HG02571 (cell line): ENCODE data around the gene AGGF1.
"Not testable (repeated sequence)": the region's sequence is repeated elsewhere in the genome, so short reads cannot be mapped to it uniquely, and the experiment has no call there.

Experiments used
- ATAC-seq: cut with Tn5 transposase; IDR thresholded peaks from one replicate; pipeline ENCODE4 v1.9.1; 2021; ENCODE audit warnings: mild to moderate bottlenecking, moderate library complexity; ENCODE audit not compliant: unreplicated experiment

Gene AGGF1

DNA sequence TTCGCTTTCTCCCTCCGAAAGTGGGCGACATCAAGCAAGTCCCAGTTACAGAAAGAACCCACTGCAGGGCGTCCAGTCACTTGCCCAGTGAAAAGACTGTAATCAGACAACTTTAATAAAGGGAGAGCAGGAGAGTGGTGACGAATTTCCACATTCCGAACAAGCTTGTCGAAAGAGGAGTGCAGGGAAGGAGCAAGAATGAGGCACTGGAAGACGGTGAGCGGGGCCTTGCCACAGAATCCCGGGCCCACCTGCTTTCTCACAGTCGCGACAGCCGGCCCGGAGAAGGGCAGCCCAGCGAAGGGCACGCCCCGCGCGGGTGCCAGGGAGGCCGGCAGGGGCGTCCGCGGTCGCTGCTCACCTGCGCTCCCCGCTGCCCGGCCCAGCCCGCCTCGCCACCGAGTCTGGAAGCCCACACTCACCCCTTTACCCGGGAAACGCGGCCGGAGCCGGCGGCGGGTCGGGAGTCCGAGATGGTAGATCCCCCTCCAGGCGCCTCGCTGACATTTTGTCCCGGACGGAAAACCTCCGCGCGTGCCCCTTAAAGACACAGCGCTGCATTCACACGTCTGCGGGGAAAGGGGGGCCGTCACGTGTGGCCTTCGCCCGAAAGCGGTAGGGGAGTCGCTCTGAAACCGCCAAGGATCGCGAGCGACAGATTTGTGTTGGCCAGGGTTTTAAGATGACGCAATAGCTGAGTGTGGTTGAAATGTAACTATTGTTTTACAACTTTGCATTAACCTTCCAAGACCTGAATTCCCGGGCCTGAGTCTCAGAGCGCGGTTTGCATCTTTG lies 56.7 kb downstream of the AGGF1 start, which contains the start of gene ZBED3:
Gene ZBED3 (minus strand): TSS at position 597 of the 795 bp plus-strand sequence. CDS start 9,407 bp downstream, outside the sequence.
- ATAC-seq: peak; percentile 72

DNA sequence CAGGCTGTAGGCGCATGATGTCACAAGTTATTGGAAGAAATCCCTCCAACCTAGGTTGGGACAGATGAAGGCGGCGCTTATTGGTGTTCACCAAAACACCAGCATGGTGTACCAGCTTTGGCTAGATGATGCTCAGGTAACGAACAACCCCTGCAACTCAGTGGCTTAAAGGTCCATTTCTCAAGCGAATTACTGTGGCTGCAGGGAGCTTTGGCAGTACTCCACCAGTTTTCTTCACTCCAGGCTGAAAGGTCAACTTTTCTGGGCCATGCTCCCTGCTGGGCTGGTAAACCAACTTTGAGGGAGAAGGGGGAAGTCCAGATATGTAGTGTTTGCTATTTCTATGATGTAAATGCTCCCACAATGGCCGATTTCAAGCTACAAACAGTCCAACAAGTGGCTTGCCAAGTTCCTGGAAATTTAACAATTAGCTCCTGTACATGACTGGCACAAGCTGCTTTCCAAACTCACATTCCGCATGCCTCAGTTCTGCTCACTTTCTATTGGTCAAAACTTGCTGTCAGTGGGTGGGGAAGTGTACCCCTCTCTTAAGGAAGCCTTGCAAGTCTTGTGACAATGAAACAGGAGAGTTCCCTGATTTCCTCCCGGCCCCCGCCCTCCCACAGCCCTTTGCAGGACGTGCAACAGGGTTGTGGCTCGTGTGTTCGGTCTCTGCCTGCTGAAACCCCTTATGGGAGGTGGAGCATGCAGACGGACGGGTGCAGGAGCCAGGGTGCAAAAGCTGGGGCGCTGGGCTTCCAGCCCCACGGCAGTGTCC lies 57.5 kb downstream of the AGGF1 start:
- peak; percentile 31 for ATAC-seq

DNA sequence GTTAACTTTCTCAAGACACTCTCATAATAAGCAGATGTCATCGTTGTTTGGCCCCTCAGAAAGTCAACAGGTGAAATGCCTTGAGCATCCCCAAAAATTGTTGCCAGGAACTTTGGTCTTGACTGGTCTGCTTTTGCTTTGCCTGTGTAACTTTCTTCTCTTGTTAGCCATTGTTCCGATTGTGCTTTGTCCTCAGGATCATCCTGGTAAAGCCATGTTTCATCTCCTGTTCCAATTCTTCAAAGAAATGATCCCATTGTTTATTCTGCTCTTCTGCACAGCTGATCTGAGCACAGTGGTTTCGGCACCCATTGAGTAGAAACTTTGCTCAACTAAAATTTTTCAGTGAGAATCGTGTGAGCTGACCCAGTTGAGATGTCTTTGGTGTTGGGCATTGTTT lies 65.0 kb downstream of the AGGF1 start:
- no peak for ATAC-seq

DNA sequence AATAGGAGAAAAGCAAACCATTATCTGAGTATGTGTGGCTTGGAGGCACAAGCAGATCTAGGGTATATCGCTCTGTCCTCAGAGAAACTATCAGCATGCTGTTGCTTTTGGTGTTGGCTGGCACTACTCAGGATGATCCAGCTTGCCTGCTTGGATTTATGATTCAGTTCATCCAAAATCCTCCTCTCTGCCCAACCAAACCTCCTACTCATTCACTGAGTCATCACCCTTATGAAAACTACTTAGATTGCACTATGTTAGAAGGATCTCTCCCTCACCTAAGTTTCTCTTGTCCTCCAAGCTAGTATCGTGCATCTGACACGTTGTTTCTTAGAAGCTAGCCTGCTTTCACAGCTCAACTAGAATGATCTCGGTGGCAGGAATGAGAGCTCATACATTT lies 71.1 kb downstream of the AGGF1 start:
- ATAC-seq: no peak

DNA sequence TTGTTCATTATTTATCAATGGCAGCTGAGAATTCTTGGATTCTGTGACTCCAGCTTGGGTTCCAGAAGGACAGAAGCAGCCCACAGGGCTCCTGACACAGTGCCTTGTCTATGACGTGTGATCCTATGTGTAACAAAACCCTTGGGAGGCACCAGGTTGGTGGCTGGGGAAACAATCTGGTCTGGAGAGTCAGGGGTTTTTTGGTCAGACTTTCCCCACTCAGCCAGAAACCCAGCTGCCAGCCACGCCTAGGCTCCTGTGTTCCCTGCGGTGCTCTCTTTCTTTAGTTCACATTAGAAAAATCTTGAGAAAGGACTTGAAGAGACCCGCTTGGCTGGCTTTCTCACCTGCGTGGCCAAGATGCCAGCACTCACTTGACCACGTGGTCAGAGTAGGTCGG lies 72.3 kb downstream of the AGGF1 start:
- ATAC-seq: no peak

GRCh38 chr5:77103457-77103856 lies 73.3 kb downstream of the AGGF1 start:
- ATAC-seq: no peak

DNA sequence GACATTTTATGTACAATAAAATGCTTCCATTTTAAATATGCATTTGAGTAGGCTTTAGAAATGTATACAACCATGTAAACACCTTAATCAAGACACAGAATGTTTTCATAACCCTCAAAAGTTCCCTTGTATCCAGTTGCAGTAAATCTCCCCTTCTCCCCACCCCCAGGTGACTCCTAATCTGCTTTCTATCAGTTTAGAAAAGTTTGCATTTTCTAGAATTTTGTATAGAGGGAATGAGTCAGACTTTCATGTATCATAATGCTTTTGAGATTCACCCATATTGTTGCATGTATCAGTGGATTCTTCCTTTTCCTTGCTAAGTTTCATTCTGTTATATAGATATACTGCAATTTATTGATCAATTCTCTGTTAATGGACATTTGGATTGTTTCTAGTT lies 74.6 kb downstream of the AGGF1 start:
- no peak for ATAC-seq

- ATAC-seq: not testable (repeated sequence)
Measured at GRCh38 chr5:77107035-77107434, 76.8 kb downstream of the AGGF1 start.
